Effector CD4-positive, alpha-beta T cell (primary cell): ENCODE measurements around the gene KCNV2.

Experiments
- DNase-seq: peaks from one replicate; pipeline ENCODE4 v3.0.0-alpha.2; 2020

Gene KCNV2

GRCh38 chr9:2722715-2723114 lies 5.4 kb downstream of the KCNV2 start:
- no peak for DNase-seq

GRCh38 chr9:2723376-2724065 lies 6.2 kb downstream of the KCNV2 start:
- DNase-seq, result no peak

DNA sequence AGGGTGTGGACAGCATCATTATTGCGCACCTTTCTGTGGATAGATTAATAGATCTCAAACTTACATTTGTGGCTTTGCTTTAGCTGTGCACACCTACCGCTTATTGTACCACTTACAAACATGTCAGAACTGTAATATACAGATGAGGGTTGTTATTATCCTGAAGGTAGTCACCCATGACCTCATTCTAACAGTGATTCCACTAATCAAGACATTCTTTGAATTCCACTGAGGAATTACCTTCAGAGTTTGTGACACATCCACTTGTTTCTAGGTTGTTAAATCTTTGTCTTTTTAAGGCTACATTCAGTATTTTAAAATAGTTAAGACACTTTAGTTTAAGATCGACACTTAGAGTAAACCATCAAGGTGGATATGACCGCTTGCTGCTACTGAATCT lies 7.8 kb downstream of the KCNV2 start:
- no peak for DNase-seq

- DNase-seq, result no peak
These were observed 8.8 kb downstream of the KCNV2 start for GRCh38 chr9:2725898-2726649.

GRCh38 chr9:2726650-2727340 lies 9.5 kb downstream of the KCNV2 start:
- no peak for DNase-seq

DNA sequence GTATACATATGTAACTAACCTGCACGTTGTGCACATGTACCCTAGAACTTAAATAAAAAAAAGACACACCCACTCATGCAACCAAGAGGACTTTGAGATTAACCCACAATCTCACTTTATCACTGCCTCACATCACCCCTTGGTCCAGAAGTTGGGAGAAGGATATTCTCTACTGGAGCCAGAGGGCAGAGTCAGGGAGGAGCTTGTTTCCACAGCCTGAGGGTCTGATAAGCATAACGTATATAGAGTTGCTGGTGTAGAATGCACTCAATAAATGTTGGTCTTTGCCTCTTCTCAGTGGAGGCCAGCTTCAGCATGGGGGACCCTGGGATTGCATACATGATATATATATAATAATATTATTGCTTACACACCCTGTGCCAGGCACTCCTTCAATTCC lies 10.1 kb downstream of the KCNV2 start:
- DNase-seq, result no peak

GRCh38 chr9:2727966-2728613 lies 10.8 kb downstream of the KCNV2 start:
- no peak for DNase-seq

- DNase-seq, result no peak
These were observed 11.7 kb downstream of the KCNV2 start for GRCh38 chr9:2729003-2729402.

DNA sequence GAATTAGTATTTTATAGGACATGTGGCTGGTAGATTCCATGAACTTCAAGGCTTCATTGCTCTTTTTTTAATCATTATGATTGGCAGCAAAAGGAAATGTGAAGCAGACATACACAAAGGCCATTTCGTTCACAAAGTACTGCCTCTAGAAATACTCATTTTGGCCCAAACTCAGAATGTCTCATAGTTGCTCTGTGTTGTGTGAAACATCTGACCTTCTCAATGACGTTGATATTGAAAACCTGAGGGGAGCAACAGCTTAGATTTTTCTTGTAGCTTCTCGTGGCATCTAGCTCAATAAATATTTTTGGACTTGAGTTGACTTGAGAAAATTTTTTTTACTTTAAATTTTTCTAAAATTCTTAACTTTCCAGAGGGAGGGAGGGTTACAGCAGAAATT lies 12.4 kb downstream of the KCNV2 start:
- DNase-seq, result no peak

DNA sequence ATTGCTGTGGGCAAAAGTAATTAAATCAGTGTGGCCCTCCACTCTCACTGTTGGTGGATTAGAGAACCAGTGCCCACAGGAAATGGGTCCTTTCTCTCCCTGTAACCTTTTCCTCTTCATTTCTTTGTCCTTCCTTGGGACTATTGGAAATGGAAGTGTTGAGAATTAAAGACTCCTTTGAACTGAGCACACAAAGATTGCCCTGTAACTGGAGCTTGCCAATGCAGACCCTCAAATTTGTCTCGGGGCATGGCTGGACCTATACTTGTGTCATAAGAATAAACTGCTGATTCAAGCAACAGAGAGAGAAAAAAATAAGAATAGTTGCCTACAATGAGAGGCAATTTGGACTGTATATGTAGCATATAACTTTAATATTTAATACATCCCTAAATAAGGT lies 13.7 kb downstream of the KCNV2 start:
- no peak for DNase-seq

DNA sequence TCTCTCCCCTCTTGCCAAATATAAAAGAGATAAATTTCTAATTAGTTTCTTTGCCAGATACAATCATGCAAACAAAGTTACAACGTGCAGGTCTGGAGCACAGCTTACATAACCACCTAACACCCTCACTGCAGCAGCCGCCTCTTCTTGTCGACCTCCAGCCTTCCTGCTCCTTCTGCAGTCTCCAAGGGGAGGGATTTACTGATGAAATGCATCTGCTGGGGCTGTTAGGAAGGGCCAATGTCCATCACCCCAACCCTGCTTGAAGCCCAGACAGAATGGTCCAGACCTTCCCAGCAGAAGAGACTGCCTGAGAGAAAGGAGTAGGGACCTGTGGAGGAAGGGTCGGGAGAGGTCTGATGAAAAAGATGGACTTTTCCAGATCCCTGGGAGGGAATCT lies 15.2 kb downstream of the KCNV2 start:
- no peak for DNase-seq

DNA sequence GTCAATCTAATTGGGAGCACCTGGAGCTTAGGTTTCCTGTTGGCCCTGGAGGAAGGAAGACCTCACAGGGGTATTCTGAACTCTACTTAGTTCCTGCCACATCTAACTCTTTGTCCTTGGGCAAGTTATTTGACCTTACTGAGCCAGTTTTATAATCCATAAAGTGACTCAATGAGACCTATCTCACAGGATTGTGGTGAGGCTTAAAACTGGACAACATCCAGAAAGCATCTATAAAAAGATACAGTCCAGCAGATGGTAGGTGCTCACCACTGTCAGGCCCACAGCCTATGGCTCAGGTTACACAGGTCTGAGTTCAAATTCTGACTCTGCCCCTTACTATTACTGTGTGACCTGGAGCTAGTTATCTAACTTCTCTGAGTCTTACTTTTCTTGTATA lies 23.3 kb downstream of the KCNV2 start:
- no peak for DNase-seq

DNA sequence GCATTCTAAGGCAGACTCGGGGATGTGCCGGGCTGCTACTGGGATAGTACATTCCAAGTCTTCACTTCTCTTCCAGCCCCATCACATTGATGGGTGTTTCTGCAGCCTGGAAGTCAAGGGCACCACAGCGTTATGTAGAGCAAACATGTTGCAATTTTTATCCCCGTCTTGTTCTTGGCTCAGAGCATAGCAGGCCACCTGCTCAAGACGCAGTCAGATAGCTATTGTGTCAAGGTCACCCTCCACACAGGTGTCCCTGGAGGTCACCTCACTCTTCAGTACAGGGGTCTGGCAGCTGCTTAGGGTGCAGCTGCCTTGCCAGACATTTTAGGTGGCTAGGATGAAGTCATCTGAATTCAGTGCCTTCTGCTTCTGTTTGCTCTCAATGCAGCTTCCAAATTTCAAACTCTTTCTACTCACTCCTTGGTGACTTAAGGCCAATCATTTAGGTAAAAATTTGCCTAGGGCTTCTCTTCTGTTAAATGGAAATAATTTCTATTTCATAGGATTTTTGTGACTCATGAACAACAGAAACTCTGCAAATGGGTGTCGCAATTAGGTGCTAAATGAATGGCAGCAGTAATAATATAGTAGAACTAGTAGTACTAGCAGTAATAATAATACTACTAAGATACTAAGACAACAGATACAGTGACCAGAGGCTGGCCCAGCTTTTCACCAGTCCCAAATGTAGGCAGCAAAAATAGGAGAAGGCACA lies 24.3 kb downstream of the KCNV2 start:
- DNase-seq, result no peak

DNA sequence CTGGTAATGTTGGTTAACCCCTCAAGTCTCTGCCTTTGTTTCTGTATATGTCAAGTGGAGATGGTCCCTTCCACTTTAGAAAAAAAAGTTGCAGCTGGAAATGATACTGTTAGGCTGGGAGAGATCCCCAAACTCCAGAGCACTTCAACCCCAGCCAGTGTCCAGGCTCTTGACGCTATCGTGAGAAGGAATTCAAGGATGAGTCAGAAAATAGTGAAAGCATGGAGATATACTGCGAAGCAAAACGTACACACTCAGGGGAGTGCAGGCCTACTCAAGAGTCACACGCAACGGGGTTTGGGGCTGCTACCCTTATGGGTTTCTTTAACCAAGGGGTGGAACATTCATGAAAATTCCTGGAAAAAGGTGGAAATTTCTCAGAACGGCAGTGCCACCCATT lies 24.9 kb downstream of the KCNV2 start:
- no peak for DNase-seq

DNA sequence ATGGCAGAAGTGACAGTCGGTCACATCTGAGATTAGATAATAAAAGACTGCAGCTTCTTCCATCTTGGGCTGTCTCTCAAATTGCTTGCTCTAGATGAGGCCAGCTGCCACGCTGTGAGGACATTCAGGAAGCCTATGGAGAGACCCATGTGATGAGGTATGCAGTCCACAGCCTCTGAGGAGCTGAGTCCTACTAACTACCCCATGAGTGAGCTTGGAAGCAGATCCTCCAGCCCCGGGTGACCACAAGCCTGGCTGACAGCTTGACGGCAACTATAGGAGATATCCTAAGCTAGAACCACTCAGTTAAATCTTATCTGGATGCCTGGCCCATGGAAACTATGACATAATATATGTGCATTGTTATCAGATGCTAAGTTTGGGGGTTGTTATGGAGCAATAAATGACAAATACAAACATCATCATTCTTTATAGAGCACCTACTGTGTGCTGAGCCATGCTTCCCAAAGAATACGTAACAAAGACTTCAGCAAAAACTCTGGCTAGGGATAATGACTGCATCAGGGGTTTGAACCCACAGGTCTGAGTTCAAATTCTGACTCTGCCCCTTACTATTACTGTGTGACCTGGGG lies 26.7 kb downstream of the KCNV2 start:
- no peak for DNase-seq

DNA sequence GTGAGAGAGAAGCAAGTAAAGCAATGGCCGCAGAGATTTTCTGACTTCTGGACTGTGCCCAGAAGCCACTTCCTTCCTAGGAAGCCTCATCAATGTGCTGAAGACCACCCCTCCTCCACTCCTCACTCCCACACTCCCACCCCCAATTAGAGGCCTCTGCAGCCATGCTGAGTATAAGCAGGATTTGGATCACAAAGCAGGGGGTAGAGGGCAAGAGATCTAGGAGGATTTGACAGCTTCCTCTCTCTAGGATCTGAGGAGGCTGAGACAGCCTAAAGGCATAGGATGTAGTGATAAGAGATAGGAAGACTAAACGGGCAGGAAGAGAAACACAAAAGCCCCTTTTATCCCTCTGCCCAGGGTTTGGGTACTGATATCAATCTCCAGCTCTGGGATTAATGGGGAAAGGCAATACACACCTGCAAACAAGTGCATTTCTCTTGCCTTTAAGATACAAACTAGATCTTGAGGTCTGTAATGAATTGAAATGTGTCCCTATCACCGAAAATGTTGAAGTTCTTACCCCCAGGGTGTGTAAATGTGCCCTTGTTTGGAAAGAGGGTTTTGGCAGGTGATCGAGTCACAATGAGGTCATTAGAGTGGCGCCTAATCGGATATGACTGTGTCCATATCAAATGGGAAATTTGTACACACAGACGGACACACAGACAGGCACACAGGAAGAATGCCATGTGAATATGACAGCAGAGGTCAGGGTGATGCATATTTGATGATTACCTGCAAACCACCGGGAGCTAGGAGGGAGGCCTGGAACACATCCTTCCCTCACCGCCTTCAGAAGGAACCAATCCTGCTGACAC lies 28.5 kb downstream of the KCNV2 start:
- no peak for DNase-seq

DNA sequence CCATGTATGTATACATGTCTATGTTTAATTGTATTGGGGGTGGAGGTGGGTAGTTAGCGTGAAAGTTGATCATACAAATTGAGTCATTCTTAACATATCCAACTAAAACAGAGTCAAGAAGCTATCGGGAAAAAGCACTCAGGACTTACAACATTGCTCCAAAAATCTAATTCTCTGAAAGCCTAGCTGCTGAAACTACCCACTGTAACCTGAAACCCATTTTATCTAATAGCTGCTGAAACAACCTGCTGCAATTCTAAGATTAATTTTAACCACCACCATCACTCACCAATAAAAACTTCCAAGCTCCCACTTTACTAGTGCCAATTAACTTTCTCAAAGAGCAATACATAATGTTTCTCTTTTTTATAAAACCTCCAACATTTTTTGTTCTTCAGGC lies 32.2 kb downstream of the KCNV2 start:
- no peak for DNase-seq

GRCh38 chr9:2755285-2755684 lies 38.0 kb downstream of the KCNV2 start:
- no peak for DNase-seq

DNA sequence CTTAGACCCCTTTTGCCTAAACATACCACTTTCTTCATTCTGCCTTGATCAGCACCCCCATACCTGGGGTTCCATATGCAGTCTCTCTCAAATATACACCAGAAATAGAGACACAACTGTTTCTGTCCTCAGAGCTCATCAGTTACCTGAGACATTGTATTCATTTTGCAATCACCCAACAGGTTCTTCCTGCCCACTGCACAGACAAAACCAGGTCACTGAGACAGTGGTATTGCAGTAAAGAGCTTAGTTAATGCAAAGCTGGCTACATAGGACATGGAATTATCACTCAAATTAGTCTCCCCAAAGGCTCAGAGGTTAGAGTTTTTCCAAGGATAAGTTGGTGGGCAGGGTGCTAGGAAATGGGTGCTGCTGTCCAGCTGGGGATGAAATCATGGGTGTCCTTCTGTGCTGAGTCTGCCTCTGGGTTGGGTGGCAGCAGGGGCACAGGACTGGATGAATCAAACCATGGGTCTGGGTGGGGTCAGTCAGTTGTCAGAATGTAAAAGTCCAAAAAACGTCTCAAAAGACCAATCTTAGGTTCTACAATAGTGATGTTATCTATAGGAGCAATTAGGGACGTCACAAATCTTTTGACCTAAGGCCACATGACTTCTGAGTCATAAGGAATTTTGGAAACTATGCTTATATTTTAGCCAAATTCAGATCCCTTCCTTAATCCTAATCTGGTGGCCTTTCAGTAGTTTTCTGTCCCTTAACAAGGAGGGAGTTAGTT lies 41.0 kb downstream of the KCNV2 start:
- DNase-seq, result no peak

DNA sequence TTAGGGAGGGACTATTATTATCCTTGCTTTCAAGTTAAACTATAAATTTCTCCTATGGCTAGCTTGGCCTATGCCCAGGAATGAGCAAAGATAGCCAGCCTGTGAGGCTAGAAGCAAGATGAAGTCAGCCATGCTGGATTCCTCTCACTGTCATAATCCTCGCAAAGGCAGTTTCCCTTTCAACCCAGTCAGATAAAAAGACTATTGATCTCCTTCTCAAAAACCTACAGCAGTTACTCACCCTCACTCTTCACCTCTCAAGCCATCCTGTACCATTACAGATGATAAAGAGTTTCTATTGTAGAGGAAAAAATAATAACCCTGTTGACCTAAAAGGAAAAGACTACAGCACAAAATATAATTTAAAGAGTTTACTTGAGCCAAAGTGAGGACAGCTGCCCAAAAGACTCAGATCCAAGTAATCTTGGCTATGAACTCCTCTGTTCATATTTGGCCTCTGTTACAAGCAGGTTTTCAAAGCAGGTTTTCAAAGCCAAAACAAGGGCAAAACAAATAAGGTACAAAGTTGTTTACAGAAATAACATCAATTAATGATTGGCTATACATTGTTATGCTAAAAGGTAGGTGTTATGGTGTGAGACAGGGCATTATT lies 41.7 kb downstream of the KCNV2 start:
- DNase-seq, result no peak
